ENCODE measurements around the gene KLHL17. TPM values are rescaled to one million over a fixed set of nuclear protein-coding genes. Genes with fewer than 3 reads are reported as not detected.

The KLHL17 gene
- total RNA-seq, 1 experiment from 2014 or later, result 41.4 TPM

- Mint-ChIP-seq H3K4me1 (peaks cover 17 to 22% of the 10 kb centered on the region in 2 experiments), H3K27me3 (ENCODE audit: low read depth) (peaks cover 90% of the 10 kb centered on the region), H3K4me3 (peak overlapping the region in 1 of 2 experiments; percentile 5; a peak in 2 of 5 replicates), H3K9me3 (peaks cover 2 to 5% of the 10 kb centered on the region in 2 experiments; a peak in 2 of 5 replicates), H3K36me3 (ENCODE audit: insufficient read depth in 1 of 3, low read depth in 3 of 3) (peaks cover 0 to 4% (median 0%) of the 10 kb centered on the region in 3 experiments; a peak in 3 of 7 replicates), H3K27ac (no peak overlapping the region)
- Histone ChIP-seq H4K5ac (ENCODE audit: insufficient read length, low read depth, low read length) (no peak overlapping the region), H2BK15ac (ENCODE audit: low read depth, low read length) (no peak overlapping the region), H3K79me2 (ENCODE audit: insufficient read depth, low read length) (no peaks in the 10 kb centered on the region), H3K23me2 (ENCODE audit: insufficient read length, low read depth, low read length, poor library complexity, severe bottlenecking) (peaks cover 7% of the 10 kb centered on the region), H3K4me2 (ENCODE audit: insufficient read depth, insufficient read length, low read length) (no peak overlapping the region), H4K20me1 (ENCODE audit: control insufficient read depth, insufficient read depth, insufficient read length) (peaks cover 6% of the 10 kb centered on the region), H2BK120ac (ENCODE audit: low read depth, low read length, poor library complexity, severe bottlenecking) (no peak overlapping the region), H3K18ac (ENCODE audit: insufficient read length, low read depth, low read length) (no peak overlapping the region), H3K9ac (ENCODE audit: extremely low read depth, insufficient read length, low read length) (no peak overlapping the region), H4K8ac (replicated peaks; ENCODE audit: insufficient read length, low read depth, low read length) (no peak overlapping the region), H2AFZ (ENCODE audit: low read length) (no peak overlapping the region), H2BK12ac (ENCODE audit: insufficient read length, low read depth, low read length) (no peak overlapping the region), H3T11ph (ENCODE audit: low read length) (no peak overlapping the region), H3K56ac (ENCODE audit: insufficient read length, low read depth, low read length) (no peak overlapping the region), H3K9me3 (ENCODE audit: control insufficient read depth, low read depth, low read length) (no peaks in the 10 kb centered on the region), H3K23ac (ENCODE audit: insufficient read length, low read depth, low read length) (no peak overlapping the region), H3K27me3 (ENCODE audit: insufficient read depth, low read length) (peaks cover 51% of the 10 kb centered on the region), H2BK20ac (ENCODE audit: low read depth, low read length, poor library complexity, severe bottlenecking) (no peak overlapping the region), H3K27ac (ENCODE audit: insufficient read length, low read depth, low read length) (no peak overlapping the region), H2BK5ac (ENCODE audit: insufficient read length, low read length) (no peak overlapping the region), H4K91ac (ENCODE audit: insufficient read length, low read depth, low read length) (no peak overlapping the region), H3K4ac (ENCODE audit: low read depth, low read length) (no peak overlapping the region), H3K14ac (ENCODE audit: insufficient read depth, low read length) (no peak overlapping the region), H3K79me1 (ENCODE audit: insufficient read depth, low read depth, low read length, poor library complexity, severe bottlenecking) (no peaks in the 10 kb centered on the region), H2AK5ac (ENCODE audit: insufficient read length, low read length) (no peak overlapping the region), H3K4me1 (ENCODE audit: insufficient read depth, low read length) (no peaks in the 10 kb centered on the region)
- TF ChIP-seq CTCF (conservative IDR thresholded peaks at IDR 0.05), result no peak
- DNase-seq, result no peak
- no CpG with 5 or more reads among the region's 13 CpGs for WGBS (ENCODE audit: extremely low coverage, insufficient read length, low lambda C conversion rate)
These were observed 39.9 kb upstream of the KLHL17 start for GRCh38 chr1:920521-920920.

All from H9 (cell line).